GM19238 (cell line): Measurements from ENCODE around the gene TNNT1.
A peak's percentile ranks its signal among the peaks of the same experiment; 100 is the strongest.
"Not testable (repeated sequence)": the region's sequence is repeated elsewhere in the genome, so short reads cannot be mapped to it uniquely, and the experiment has no call there.

ENCODE experiments used
- DNase-seq: peaks from one replicate; pipeline ENCODE4 v3.0.0; 2011; ENCODE audit warnings: low spot score; ENCODE audit not compliant: insufficient read length

TNNT1 gene

GRCh38 chr19:55171440-55171839 lies 22.4 kb upstream of the TNNT1 start:
- DNase-seq: no peak

GRCh38 chr19:55169136-55169535 lies 20.1 kb upstream of the TNNT1 start:
- DNase-seq: no peak

GRCh38 chr19:55166530-55167268 lies 17.7 kb upstream of the TNNT1 start, which contains the start of gene DNAAF3:
Gene DNAAF3, minus strand, starts transcription at chr19:55166613. Its CDS starts 200 bp downstream, at chr19:55166413.
- peak; percentile 94 for DNase-seq

- DNase-seq: no peak
These were observed 17.0 kb upstream of the TNNT1 start for GRCh38 chr19:55165952-55166529.

- DNase-seq: no peak
These were observed 12.7 kb upstream of the TNNT1 start for GRCh38 chr19:55161571-55162322.

- no peak for DNase-seq
These were observed 12.0 kb upstream of the TNNT1 start for GRCh38 chr19:55160986-55161365.

- DNase-seq: peak; percentile 98
These were observed 11.4 kb upstream of the TNNT1 start for GRCh38 chr19:55160128-55160985.

- DNase-seq: no peak
These were observed 10.1 kb upstream of the TNNT1 start for GRCh38 chr19:55158848-55159749.

- DNase-seq: no peak
These were observed 9.4 kb upstream of the TNNT1 start for GRCh38 chr19:55158423-55158822.

GRCh38 chr19:55157064-55157908 lies 8.3 kb upstream of the TNNT1 start, which contains the start of gene TNNI3:
Gene TNNI3, minus strand, starts transcription at chr19:55157732. Its CDS starts 143 bp downstream, at chr19:55157589.
- DNase-seq: no peak

- DNase-seq: no peak
These were observed 7.4 kb upstream of the TNNT1 start for GRCh38 chr19:55156202-55157063.

GRCh38 chr19:55155784-55156183 lies 6.8 kb upstream of the TNNT1 start:
- DNase-seq: not testable (repeated sequence)

GRCh38 chr19:55153652-55154264 lies 4.8 kb upstream of the TNNT1 start:
- no peak for DNase-seq

- DNase-seq: no peak
These were observed 3.0 kb upstream of the TNNT1 start for GRCh38 chr19:55152017-55152416.

GRCh38 chr19:55147545-55148251 lies 1.3 kb downstream of the TNNT1 start:
- no peak for DNase-seq

GRCh38 chr19:55146705-55147273 lies 2.2 kb downstream of the TNNT1 start:
- no peak for DNase-seq
